Mammary epithelial cell (primary cell): ENCODE results near the gene ANK3.

Experiments
- CTCF ChIP-seq, 2 donors: IDR thresholded peaks in 1 of 2; conservative IDR thresholded peaks in 1 of 2; 2 replicates each; pipeline ENCODE4 v1.5.1; 2011 to 2012; ENCODE audit warnings: inconsistent platforms in 2 of 2, low read length in 2 of 2, mild to moderate bottlenecking in 2 of 2, control low read depth in 1 of 2, low read depth in 1 of 2; ENCODE audit not compliant: insufficient read depth in 1 of 2; ENCODE audit errors: extremely low read depth in 1 of 2
- EZH2 ChIP-seq: IDR thresholded peaks from 2 replicates; pipeline ENCODE4 v1.6.1; 2012; ENCODE audit warnings: low read length, inconsistent platforms, borderline replicate concordance

GRCh38 chr10:60367431-60367830, 22.2 kb downstream of the ANK3 start:
- TF ChIP-seq CTCF (conservative IDR thresholded peaks at IDR 0.05 in 1 of 2, IDR thresholded peaks at IDR 0.05 in 1 of 2; ENCODE audit: extremely low read depth in 1 of 2, insufficient read depth in 1 of 2, low read depth in 1 of 2, low read length in 2 of 2): no peak
- TF ChIP-seq EZH2: no peak
